Gastroesophageal sphincter (tissue), 3 donors: ENCODE results near the gene PIP5KL1.

ENCODE experiments used
- CTCF ChIP-seq, 4 experiments: fragments of 200-600 bp in 2 of 4; fragments of 450-650 bp in 2 of 4; sonication (generic) in 1 of 4; IDR thresholded peaks; one replicate each; pipeline ENCODE4 v1.5.1; 2017 to 2019; ENCODE audit warnings: antibody characterized with exemption in 4 of 4, mild to moderate bottlenecking in 2 of 4, moderate library complexity in 2 of 4
- POLR2A ChIP-seq, 2 donors: fragments of 450-650 bp; IDR thresholded peaks; one replicate each; pipeline ENCODE4 v1.6.1; 2017; ENCODE audit warnings: antibody characterized with exemption in 2 of 2, mild to moderate bottlenecking in 2 of 2, moderate library complexity in 1 of 2

- TF ChIP-seq CTCF (IDR thresholded peaks at IDR 0.05) (no peak), POLR2A (IDR thresholded peaks at IDR 0.05) (no peak)
These were observed 56.0 kb downstream of the PIP5KL1 start for GRCh38 chr9:127874301-127875221.
